Measurements from ENCODE around the gene FZR1. TPM values are rescaled to one million over a fixed set of nuclear protein-coding genes. Genes with fewer than 3 reads are reported as not detected.

FZR1 gene
- total RNA-seq, 2 experiments from 2014 or later: 61.2 to 65.3 TPM

- Histone ChIP-seq H3K4me2 (ENCODE audit: low read length) (no peak overlapping the region), H3K9me3 (ENCODE audit: low read length) (no peaks in the 10 kb centered on the region), H3K9me2 (ENCODE audit: insufficient read depth, low read length) (no peaks in the 10 kb centered on the region), H3K79me2 (ENCODE audit: insufficient read depth, low read depth, low read length) (no peaks in the 10 kb centered on the region), H2AFZ (ENCODE audit: low read length) (no peak overlapping the region), H3K27ac (ENCODE audit: low read depth, low read length, poor library complexity, severe bottlenecking) (no peak overlapping the region), H4K20me1 (ENCODE audit: insufficient read depth, low read length) (no peaks in the 10 kb centered on the region), H3K4me1 (ENCODE audit: insufficient read depth, low read length, poor library complexity, severe bottlenecking) (no peaks in the 10 kb centered on the region), H3K4me3 (ENCODE audit: low read depth, low read length, poor library complexity, severe bottlenecking) (no peak overlapping the region), H3K36me3 (ENCODE audit: insufficient read depth, low read length) (no peaks in the 10 kb centered on the region)
- POLR2A ChIA-PET: no interaction called here
- CTCF ChIA-PET (ENCODE audit: unreplicated experiment): no interaction called here
- intact Hi-C loops (cut with micrococcal nuclease; ENCODE audit: unreplicated experiment): no loop called here
- TF ChIP-seq EZH2phosphoT487 (IDR thresholded peaks at IDR 0.05; ENCODE audit: borderline replicate concordance, low read depth, low read length): no peak
- no peak for TF ChIP-seq CTCF (conservative IDR thresholded peaks at IDR 0.05; ENCODE audit: low read length)
- BruUV-seq (replicated peaks): no TSS peak
- DNase-seq (ENCODE audit: low spot score): no peak
These were observed 38.5 kb upstream of the FZR1 start for GRCh38 chr19:3467437-3468198.

- ChIA-PET CTCF (ENCODE audit: unreplicated experiment) (no interaction called here), POLR2A (no interaction called here)
- H3K4me3 ChIP-seq (ENCODE audit: low read depth, low read length, poor library complexity, severe bottlenecking): no peak overlapping the region
- H4K20me1 ChIP-seq (ENCODE audit: insufficient read depth, low read length): no peaks in the 10 kb centered on the region
- no peak overlapping the region for H3K4me2 ChIP-seq (ENCODE audit: low read length)
- H3K27ac ChIP-seq (ENCODE audit: low read depth, low read length, poor library complexity, severe bottlenecking): no peak overlapping the region
- no peaks in the 10 kb centered on the region for H3K4me1 ChIP-seq (ENCODE audit: insufficient read depth, low read length, poor library complexity, severe bottlenecking)
- no TSS peak for BruUV-seq (replicated peaks)
- H2AFZ ChIP-seq (ENCODE audit: low read length): no peak overlapping the region
- no peaks in the 10 kb centered on the region for H3K79me2 ChIP-seq (ENCODE audit: insufficient read depth, low read depth, low read length)
- H3K9me3 ChIP-seq (ENCODE audit: low read length): no peaks in the 10 kb centered on the region
- no peaks in the 10 kb centered on the region for H3K9me2 ChIP-seq (ENCODE audit: insufficient read depth, low read length)
- TF ChIP-seq CTCF (conservative IDR thresholded peaks at IDR 0.05; ENCODE audit: low read length): no peak
- DNase-seq (ENCODE audit: low spot score): no peak
- intact Hi-C loops (cut with micrococcal nuclease; ENCODE audit: unreplicated experiment): no loop called here
- no peaks in the 10 kb centered on the region for H3K36me3 ChIP-seq (ENCODE audit: insufficient read depth, low read length)
These were observed 37.9 kb upstream of the FZR1 start for GRCh38 chr19:3468211-3468610.

- TF ChIP-seq EZH2phosphoT487 (IDR thresholded peaks at IDR 0.05; ENCODE audit: borderline replicate concordance, low read depth, low read length) (no peak), CTCF (conservative IDR thresholded peaks at IDR 0.05; ENCODE audit: low read length) (no peak)
- DNase-seq (ENCODE audit: low spot score): no peak
- Histone ChIP-seq H3K4me3 (ENCODE audit: low read depth, low read length, poor library complexity, severe bottlenecking) (no peak overlapping the region), H3K36me3 (ENCODE audit: insufficient read depth, low read length) (no peaks in the 10 kb centered on the region), H2AFZ (ENCODE audit: low read length) (no peak overlapping the region), H3K79me2 (ENCODE audit: insufficient read depth, low read depth, low read length) (no peaks in the 10 kb centered on the region), H3K27ac (ENCODE audit: low read depth, low read length, poor library complexity, severe bottlenecking) (no peak overlapping the region), H4K20me1 (ENCODE audit: insufficient read depth, low read length) (no peaks in the 10 kb centered on the region), H3K9me2 (ENCODE audit: insufficient read depth, low read length) (no peaks in the 10 kb centered on the region), H3K4me2 (ENCODE audit: low read length) (no peak overlapping the region), H3K9me3 (ENCODE audit: low read length) (no peaks in the 10 kb centered on the region), H3K4me1 (ENCODE audit: insufficient read depth, low read length, poor library complexity, severe bottlenecking) (no peaks in the 10 kb centered on the region)
- intact Hi-C loops (cut with micrococcal nuclease; ENCODE audit: unreplicated experiment): no loop called here
- CTCF ChIA-PET (ENCODE audit: unreplicated experiment): no interaction called here
- no TSS peak for BruUV-seq (replicated peaks)
- POLR2A ChIA-PET: no interaction called here
These were observed 36.2 kb upstream of the FZR1 start for GRCh38 chr19:3469638-3470499.

Data from OCI-LY7 (cell line).